GM21390 (cell line): ENCODE data around the gene GLP2R.
"Not testable (repeated sequence)": the region's sequence is repeated elsewhere in the genome, so short reads cannot be mapped to it uniquely, and the experiment has no call there.

Experiments
- ATAC-seq: cut with Tn5 transposase; IDR thresholded peaks from one replicate; pipeline ENCODE4 v1.9.1; 2021; ENCODE audit not compliant: unreplicated experiment

The GLP2R gene

DNA sequence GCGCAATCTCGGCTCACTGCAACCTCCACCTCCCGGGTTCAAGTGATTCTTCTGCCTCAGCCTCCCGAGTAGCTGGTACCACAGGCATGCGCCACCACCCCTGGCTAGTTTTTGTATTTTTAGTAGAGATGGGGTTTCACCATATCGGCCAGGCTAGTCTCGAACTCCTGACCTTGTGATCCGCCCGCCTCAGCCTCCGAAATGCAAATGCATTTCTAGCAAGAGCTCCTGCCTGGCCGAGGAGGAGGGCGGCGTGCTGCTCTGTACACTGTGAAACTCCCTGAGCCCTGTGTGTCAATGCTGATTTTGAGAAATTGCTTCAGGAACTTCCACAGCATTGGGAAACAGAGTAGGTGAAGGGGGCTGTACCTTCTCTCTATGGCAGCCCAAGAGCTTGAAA is 95.5 kb downstream of the GLP2R start:
- ATAC-seq = not testable (repeated sequence)

DNA sequence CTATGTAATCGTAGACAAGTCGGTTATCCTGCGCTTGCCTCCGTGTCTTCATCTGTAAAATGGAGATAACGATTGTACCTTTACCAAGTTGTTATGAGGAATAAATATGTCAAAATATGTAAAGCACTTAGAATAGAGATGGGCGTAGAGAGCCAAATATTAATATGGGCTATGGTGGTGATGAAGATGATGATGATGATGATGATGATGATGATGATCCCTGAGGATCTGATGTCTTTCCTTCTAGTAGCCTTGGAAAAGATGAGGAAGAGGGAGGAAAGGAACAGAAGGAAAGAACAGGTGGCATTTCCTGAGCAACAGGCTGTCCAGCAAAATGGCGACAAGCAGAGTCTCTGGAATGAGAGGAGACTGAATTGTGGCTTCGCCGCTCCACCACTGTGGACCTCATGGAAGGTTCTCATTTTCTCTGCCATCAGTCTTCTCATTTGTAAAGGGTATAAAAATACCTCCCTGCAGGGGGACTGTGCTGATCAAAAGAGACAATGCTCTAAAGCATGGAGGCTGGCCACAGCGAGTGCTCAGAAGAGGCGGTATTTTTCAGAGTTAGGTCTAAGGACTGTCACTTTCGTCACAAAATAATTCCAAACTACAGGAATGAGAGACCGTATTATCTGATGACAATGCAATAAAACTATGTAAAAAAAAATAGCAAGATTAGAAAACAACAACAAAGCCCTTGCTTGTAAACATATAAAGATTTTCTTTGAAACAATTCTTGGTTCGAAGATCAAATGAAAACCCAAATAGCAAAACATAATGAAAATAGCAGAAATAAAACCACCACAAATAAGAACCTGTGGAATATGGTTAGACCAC is 96.5 kb downstream of the GLP2R start:
- no peak for ATAC-seq

DNA sequence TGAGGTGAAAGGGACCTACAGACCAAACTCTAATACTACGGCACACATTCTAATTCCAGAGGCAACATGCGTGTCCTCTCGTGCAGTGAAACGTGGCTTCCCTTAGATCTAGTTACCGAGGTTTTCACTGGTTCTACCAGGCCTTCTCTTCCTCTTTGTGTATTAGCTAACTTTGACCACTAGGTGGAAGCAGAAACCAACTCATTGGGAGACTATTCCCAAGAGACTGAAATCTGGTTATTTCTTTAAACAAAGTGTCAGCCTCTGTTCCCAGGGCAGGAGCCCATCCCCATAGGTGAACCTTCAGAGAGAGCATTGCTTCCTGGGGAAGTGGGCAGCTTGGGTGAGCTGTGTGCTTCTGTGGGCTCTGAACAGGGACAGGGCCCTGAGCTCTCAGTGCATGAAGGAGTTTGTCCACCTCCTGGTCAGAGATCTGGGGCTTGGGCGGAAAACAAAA is 99.0 kb downstream of the GLP2R start:
- ATAC-seq = no peak

DNA sequence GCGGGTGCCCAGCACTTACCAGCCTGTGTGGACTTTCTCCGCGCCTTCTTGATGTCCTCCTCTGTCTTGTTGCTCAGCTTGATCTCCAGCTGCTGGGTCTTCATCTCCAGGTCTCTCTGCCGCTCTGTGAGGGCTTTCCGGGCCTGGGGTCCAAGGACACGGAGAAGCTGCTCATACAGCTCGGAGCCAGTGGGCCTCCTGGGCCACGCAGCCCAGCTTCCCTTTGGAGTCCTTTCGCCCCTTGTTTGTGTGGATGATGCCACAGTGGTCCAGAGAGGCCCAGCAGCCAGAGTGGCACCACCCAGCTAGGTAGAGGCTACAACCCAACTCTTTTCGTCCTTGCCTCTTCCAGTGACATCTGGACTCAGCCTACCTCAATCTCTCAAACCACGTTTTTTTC is 99.7 kb downstream of the GLP2R start:
- ATAC-seq = no peak

GRCh38 chr17:9926150-9926804 is 100.6 kb downstream of the GLP2R start:
- no peak for ATAC-seq

DNA sequence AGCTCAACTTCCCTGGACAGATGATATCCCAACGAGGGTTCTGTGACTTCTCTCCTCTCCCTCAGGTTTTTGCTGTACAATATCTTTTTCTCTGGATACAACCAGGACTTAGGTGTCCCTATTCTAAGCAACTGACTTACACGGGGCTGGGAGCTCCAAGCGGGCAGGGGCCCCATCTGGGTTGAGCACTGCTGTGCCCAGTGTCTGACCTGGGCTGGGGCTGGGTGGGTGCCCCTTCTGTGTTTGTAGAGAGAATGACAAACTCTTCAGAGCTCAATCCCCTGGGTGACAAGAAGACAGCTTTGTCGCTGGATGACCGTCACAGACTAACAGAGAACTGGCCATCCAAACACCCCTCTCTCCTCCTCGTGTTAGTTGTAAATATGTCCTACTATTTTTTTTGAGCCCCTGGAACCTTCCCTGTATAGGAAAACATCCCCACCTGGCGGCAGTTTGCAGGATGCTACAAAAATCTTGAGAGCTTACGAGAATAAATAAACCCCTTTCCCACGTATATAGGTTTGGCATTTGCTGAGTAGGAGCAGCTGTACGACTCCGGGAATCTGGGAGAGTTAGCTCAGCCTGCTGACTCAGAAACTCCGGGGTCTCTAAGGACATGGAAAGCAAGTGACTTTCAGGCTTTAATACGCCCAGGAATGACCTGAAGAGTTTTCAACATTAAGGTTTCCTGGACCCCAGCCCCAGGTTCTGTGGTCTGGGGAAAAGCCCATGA is 103.0 kb downstream of the GLP2R start:
- no peak for ATAC-seq

GRCh38 chr17:9929871-9930270 is 104.1 kb downstream of the GLP2R start:
- ATAC-seq = no peak

GRCh38 chr17:9931144-9931741 is 105.5 kb downstream of the GLP2R start:
- ATAC-seq = no peak

GRCh38 chr17:9932491-9932890 is 106.8 kb downstream of the GLP2R start:
- ATAC-seq = no peak

- ATAC-seq = no peak
Measured at GRCh38 chr17:9934331-9934730, 108.6 kb downstream of the GLP2R start.

DNA sequence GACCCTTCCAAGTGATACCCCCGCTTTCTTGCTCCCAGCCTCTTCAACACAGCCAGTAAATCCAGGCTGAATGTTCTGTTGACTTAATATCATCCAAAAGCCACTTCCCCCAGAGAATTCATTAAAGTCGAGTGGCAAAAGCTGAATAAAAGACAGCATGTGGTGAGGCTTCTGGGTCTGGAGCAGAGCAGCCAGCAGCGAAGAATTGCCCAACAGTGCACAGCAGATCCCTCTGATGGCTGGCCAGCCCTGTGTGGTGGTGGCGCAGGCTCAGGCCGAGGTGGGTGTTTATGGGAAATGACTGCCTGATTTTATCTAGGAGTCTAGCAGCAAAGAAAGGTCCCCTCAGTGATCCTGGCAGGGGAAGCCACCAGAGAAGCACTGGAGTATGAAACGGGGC is 109.7 kb downstream of the GLP2R start:
- ATAC-seq = no peak

DNA sequence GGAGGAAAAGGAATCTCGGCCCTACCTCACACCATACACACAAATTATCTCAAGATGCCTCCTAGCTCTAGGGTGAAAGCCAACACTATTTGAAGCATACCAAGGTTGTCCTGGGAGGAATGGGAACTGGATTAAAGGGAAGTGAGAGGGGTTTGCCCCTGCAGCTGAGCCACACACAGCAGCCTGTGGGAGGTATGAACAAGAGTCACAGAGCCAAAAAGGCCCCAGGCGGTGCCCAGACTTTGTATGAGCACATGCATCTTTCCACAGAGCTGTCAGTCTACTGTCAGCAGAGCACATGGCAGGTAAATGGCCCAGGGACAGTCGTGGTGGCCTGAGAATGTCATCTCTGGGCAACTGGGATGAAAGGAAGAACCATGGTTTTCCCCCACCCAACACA is 110.4 kb downstream of the GLP2R start:
- no peak for ATAC-seq

- ATAC-seq = no peak
Measured at GRCh38 chr17:9937241-9937761, 111.6 kb downstream of the GLP2R start.

DNA sequence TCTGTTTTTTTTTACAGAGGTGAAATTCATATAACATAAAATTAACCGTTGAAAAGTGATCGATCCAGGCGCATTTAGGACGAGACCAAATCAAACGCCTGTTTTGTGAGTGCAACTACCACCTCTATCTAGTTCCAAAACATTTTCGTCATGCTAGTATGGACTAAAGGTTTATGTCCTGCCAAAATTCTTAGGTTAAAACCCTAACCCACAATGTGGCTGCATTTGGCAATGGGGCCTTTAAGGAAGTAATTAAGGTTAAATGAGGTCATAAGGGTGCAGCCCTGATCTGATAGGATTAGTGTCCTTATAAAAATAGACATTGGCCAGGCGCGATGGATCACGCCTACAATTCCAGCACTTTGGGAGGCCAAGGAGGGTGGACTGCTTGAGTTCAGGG is 112.2 kb downstream of the GLP2R start:
- no peak for ATAC-seq

DNA sequence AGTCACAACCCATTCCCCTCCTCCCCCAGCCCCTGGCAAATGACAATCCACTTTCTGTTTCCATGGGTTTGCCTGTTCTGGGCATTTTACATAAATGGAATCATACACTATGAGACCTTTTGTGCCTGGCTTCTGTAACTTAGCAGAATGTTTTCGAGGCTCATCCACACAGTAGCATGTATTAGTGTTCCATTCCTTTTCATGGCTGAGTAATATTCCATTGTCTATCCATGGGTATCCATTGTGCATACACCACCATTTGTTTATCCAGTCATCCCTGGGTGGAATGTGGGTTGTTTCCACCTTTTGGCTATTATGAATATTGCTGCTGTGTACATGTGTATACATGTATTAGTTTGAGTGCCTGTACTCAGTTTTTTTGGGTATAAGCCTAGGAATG is 113.0 kb downstream of the GLP2R start:
- ATAC-seq = no peak

- ATAC-seq = no peak
Measured at GRCh38 chr17:9940841-9941240, 115.1 kb downstream of the GLP2R start.

DNA sequence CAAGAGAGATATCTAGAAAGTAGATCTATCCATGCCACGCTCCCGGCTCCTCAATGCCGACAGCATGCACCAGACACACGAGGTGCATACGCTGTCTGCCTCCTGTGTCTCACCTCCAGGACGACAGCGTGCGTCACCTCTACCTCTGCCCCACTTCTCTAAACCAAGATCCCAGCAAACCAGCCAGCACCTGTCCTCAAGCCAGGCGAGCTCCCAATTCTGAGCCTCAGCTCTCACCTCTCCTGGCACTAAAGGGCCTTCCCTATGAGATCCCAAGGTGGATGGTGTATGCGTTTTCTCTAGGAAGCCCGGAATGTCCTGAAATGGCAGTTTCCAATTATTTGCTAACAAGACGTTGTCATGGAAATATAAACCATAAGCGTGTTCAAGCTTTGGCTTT is 115.6 kb downstream of the GLP2R start:
- ATAC-seq = no peak
